NCI-H524 treated with DMSO at 0.1 percent for 48 hours (cell line): ENCODE measurements around the gene OR14I1.

Experiments
- DNase-seq: peaks from one replicate; lab custom pipeline; 2025; lab: John Stamatoyannopoulos, UW

The OR14I1 gene

DNA sequence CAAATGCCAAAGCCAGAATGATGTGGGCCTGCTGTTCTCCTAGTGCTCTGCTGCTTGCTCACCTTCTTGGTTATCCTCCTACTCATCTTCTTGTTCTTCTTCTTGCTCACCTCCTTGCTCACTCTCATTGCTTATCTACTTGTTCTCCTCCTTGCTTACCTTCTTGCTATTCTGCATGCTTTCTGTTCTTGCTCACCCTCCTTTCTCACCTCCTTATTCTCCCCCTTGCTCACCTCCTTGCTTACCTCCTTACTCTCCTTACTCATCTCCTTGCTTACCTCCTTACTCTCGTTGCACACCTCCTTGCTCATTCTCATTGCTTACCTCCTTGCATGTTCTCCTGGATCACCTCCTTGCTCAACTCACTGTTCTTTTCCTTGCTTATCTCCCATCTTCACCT lies at the start of gene OR14I1:
Gene OR14I1 (minus strand): TSS at position 53 of the 400 bp plus-strand sequence.
- no peak for DNase-seq

DNA sequence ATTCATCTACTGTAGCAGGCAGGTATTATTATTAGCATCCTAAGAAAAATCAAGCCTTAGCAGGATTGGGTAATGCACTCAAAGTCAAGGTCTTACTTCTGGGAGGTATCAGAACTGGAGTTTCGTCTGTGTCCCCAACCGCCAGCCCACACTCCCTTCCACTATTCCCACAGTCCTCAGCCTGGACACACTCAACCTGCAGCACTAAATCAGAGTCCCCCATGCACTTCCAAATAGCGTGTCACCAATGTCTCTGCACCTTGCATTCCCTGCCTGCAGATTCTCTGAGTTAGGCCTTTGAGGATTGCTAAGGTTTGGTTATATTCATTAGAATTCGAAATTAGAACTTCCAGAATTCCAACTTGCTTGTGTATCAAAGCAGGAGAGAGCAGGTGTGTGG lies 49.1 kb upstream of the OR14I1 start:
- no peak for DNase-seq

DNA sequence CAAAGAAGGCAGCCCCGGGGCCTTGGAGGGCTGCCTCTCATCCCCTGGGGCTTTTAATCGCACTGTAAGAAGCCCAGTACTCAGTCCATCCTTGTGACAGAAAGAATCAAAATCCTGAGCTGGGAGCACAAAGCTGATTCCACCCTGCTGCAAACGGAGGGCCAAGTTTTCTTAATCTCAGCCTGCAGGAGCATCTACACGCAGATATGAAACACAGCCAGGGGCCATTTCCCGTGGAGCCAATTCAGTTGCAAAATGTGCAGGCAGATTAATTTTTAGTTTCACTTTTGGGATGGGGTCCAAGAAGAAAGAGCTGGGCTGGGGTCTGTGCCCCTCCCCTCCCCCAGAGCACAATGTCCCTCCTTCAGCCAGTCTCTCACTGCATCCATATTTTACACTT lies 48.6 kb upstream of the OR14I1 start:
- DNase-seq: no peak

DNA sequence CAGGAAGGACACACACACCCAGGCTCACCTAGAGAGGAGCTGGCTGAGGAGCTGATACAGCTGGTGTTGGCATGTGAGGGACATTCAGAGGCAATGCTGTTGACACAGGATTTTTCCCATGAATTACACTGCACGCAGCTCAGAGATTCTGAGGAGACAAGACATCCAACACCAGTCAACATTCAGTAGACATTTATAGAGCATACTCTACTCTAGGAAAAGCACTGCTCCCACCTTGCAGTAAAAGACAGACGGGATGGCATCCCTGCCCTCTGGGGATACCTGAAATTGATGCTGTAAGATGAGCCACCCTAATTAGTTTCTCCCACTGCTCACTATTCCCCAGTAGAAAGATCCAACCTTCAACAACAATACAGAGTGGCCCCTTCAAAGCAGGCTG lies 47.9 kb upstream of the OR14I1 start:
- no peak for DNase-seq

DNA sequence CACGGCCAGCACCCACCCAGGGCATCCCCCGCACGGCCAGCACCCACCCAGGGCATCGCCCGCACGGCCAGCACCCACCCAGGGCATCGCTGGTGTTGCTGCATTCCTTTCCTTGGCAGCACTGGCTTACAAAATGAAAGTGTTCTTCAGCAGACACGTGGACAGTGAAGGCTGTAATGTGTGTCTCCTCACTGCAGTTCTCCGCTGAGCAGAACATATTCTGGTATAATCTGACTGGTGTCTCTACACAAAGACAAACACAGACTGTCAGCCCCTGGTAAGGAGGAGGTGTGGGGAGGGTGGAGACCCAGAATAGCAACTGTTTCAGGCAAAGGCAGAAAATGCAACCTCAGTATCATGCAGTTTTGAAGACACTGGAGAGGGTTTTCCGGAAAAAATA lies 45.6 kb upstream of the OR14I1 start:
- DNase-seq: no peak

DNA sequence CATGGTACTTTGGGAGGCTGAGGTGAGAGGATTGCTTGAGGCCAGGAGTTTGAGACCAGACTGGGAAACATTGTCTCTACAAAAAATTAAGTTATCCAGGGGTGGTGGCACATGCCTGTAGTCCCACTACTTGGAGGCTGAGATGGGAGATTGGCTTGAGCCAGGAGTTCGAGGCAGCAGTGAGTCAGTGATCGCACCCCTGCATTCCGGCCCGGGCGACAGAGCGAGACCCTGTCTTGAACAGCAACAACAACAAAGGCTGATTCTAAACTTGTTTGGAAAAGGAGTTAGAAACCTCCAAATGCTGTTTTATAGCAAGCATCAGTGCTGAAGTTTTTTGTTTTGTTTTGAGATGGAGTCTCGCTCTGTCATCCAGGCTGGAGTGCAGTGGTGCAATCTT lies 38.3 kb upstream of the OR14I1 start:
- DNase-seq: no peak

DNA sequence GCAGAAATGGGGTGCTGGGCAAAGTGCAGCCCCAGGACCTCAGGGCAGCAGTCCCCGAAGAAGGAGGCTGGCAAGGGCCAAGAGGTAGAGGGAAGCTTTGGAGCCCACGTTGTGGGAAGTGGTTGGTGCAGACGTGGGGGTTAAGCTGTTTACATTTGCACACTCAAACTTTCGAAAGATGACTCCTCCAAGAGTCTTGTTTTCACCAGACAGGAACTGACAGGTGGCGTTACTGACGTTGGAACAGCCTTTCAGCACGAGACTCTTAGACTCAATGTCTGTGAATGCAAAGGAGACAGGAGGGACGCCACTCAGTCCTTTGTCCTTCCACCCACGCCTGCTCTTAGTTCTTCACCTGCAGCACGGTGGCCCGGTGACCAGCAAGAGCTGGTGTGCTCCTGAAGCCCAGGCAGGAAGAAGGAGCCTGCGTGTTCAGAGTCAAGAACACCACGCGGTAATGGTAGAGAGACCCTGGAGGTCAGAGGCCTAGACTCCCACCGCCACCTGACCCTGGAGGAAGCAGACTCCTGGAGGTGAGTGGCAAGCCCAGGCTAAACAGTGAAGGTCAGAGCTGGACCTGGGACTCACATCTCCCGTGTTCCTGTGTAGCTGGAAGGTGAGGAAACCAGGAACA lies 37.1 kb upstream of the OR14I1 start:
- no peak for DNase-seq

DNA sequence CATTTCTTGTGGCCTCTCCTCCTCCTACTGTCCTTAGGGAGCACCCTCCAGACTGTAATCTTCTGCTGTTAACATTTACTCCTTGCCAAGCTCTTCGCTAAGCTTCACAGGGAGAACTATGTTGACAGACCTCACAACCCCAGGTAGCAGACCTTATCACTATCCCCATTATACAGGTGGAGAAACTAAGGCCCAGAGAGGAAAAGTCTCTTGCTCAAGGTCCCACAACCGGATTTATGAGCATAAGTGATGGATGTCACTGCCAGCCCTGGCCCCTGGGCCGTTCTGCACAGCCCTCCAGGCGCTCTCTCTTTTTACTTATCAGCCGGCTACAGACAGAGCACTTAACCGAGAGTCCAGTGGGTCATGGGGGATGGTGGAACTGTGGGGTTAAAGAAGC lies 34.9 kb upstream of the OR14I1 start:
- no peak for DNase-seq

DNA sequence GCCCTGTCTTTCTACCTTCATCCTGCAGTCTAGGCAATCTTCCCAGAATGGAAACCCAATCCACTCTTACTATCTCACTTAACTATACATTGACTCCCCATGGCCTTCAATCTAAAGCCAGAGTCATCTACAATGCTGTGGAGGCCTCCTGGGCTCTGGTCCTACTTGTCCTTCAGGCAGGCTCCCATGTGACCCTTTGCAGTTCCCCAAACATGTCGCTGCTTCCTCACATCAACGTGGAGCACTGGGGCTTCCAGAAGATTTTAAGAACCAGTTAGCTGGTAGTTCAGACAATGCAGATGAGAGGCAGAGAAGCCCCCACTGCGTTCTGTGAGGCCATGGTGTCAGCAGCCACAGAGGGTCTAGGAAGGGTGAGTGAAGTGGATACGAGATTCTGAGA lies 34.4 kb upstream of the OR14I1 start:
- DNase-seq: no peak

DNA sequence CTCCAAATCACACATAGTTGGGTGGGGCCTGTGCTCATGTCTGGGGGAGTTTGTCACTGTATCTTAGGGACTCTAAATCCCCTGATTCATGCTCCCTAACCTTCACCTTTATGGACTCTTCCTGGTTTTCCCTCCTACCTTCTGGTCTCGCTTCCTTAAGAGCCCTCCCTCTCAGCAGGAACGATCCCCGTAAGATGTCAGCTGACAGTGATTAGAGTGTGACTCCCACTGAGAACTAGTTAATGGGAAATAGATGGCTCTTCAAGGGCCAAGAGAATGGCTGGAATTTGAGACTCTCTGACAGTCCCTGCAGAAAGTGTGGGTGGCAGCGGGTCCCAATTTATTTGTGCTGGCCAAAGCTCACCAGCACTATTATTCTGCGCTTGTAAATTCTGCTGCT lies 31.0 kb upstream of the OR14I1 start:
- no peak for DNase-seq

DNA sequence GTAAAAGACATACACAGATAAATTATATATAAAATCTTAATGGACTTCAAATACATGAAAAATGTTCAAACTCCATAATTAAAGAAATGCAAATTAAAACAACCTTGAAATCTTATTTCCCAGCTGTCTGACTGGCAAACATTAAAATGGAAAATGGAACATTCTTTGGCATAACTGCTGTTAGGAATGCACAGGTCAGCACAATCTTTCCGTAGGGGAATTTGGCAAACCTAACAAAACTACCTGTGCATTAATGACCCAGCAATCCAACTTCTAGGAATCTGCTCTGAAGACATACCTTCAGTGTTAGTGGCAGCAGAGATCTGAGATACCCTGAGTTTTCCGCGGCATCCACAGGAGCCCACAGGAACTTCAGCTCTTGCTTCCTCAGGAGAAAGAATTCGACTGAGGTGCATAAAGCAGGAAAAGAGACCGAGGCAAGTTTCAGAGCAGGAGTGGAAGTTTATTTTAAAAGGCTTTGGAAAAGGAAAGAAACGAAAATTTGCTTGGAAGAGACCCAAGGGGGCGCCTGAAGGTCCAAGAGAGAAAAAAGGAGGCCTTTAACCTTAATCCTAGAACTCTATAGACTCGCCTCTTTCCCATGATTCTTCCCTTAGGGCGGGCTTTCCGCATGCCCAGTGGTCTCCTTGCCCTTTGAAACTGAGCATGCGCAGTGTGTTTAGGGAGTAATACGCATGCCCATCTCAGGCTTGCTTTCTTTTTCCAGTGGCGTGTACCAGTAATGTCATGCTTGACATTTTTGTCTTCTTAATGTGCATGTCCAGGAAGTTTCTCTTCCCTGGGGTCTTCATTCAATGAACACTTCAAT lies 28.2 kb upstream of the OR14I1 start:
- DNase-seq: no peak

DNA sequence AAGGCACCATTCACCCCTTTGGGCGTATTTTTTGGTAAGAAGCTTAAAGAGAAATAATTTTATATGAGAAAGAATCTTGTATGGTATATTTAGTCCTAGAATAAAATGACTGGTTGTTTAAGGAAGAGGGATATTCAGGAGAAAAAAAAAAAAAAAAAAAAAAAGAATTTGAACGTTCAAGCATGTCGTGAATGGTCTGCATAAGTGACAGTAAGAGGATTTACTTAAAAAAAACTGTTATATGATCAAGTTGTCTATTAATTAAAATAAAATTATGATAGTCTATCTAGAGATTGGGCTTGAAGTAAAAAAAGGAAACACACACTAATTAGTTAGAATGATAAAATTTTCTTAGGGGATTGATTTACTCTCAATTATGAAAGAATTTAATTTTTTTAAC lies 11.7 kb upstream of the OR14I1 start:
- no peak for DNase-seq

DNA sequence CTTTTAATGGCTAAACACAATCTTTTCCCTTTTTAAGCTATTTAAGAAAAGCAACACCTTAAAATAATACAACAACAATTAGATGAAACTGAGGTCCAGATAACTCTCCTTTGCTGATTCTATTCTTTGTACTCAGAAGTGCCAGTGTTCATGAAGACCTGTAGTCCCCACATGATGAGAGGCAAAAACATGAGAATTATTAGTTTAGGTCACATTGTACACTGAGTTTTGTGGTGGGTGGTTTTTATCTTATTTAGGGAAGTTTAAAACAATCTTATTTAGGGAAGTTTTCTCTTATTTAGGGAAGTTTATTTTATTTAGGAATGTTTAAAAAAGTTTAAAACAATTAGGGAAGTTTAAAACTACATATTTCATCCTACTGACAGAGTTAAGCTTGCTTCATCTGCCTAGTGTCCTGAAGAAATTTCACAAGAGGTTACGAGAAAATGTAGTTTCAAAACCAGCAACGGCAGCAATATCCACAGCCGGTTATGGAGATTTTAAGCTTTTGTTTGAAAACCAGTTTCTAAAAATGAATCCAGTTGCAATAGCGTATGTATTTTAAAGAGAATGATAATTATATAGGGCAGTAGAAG lies 7.8 kb upstream of the OR14I1 start:
- DNase-seq: no peak

DNA sequence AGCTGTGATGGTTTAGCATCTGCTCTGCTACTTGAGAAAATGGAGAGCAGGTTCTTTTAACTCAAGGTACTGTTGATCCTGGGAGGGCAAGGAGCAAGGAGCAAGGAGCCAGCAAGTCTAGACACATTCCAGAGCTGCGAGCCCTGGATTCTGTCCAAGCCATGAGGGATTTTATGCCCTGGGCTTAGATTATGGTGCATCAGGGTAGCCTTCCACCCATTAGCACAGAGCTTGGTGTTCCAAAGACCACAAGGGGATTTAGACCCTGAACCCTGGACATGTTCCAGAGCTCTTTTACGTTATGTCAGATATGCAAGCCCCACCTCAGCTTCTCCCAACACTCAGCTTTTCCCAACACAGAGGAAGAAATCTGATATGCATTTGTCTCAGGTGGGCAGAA lies 2.0 kb upstream of the OR14I1 start:
- DNase-seq: no peak

DNA sequence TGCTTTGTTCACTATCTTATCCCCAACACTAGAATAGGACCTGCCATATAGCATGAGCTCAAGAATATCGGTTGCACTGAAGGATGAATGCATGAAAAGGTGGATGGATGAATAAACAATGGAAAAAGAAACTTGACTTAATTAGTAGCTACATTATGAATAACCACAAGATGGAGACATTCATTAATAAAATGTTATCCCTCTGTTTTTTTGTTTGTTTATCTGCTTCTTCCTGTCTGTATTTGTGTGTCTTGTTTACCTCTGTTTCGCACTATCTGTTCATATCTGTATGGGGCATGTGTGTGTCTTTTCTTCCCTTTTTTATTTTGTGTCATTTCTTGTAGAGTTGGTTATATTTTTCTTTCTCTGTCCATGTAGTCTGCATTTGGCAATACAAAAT lies 1.1 kb upstream of the OR14I1 start:
- no peak for DNase-seq

DNA sequence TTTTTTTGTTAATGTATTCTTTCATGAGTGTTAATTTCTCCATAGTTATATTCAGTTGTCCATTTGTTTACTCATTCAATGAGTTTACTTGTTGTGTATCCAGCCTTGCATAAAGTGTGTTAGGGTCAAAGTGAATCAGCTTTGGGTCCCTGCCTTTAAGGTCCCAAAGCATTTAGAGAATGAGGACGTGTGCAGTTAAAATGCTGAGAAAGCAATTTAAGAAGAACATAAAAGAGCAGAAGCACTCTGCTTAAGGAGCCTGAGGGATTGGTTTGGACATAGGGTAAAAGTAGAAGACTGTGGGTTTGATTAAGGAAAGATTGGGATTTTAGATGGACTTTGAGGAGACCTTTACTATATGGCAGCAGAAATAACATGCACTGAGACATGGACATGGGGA lies 3.5 kb downstream of the OR14I1 start:
- DNase-seq: no peak

DNA sequence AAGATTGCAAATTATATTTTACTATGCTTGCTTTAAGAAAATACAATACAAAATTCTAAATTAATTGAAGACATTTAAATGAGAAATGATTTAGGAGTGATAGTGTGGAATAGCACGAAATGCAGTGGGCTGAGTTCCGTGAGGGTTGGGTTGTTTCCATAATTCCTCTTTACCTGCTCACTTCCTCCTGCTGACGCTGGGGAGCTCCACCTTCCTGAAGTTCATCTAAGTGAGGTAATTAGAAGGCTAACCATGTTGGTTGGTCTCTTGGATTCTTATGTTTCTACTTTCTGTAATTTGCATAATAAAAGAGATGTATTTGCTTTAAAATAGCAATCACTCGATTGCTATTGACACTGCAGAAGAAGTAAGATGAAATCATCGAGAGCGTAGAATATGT lies 4.7 kb downstream of the OR14I1 start:
- no peak for DNase-seq

DNA sequence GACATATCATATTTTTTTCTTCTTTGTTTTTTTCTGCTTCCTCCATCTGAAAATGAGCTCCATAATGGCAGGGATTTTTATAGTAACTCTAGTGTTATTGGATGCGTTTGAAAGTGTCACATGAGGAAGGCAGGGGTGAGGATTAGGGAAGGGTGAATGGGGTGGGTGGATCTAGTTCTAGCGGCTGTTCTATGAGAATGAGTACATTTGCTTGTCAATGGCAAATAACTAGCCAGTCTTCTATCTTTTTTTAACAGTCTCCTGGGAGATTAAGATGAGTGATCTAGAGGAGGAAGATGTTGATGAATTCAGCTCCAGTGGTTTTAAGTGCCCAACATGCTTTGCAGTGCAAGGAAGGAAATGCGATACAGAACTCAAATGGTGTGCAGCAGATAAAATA lies 5.8 kb downstream of the OR14I1 start:
- DNase-seq: no peak

DNA sequence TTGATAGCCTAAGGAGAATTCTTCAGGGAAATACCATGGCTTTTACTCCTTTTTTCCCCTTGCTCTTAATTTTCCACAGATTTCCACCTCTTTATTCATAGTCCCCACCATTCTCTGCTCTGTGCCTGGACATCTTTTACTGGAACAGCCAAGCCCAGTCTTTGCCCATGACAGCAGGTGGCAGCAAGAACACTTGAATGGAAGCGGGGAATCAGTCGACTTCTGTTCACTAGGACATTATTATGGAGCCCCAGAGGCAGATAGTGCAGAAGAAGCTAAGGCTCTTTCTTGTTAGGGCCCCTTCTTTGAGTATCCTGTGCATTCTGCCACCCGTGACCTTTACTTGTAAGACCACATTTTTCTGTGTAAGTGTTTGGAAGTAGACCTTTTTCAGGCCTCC lies 6.3 kb downstream of the OR14I1 start:
- no peak for DNase-seq

DNA sequence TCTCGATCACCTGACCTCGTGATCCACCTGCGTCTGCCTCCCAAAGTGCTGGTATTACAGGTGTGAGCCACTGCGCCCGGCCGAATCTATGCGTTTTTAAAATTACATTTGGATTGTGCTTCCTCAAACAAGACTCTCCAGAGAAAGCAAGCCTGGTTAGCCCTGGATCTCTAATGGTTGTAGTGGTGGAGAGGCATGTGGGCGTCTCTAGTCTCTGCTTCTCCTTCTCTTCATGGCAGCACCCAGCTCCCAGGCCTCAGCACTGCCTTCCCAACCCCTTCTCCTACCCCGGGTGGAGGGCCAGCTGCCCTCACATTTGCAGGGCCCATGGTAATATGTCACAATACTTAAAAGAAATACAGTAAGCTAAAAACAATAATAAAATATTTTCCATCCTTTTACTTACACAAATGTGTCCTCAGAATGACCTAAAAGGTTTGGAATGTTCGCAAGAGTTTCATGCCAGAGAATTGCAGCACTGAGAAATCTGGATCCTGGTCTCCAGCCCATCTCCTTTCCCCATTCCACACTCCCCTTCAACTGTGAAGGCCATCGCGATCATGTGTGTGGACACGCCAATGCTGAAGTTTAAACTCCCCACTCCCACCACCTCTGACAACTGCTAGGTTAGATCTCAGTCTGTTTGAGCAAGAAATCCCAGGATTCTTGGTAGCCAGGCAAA lies 7.0 kb downstream of the OR14I1 start:
- no peak for DNase-seq

DNA sequence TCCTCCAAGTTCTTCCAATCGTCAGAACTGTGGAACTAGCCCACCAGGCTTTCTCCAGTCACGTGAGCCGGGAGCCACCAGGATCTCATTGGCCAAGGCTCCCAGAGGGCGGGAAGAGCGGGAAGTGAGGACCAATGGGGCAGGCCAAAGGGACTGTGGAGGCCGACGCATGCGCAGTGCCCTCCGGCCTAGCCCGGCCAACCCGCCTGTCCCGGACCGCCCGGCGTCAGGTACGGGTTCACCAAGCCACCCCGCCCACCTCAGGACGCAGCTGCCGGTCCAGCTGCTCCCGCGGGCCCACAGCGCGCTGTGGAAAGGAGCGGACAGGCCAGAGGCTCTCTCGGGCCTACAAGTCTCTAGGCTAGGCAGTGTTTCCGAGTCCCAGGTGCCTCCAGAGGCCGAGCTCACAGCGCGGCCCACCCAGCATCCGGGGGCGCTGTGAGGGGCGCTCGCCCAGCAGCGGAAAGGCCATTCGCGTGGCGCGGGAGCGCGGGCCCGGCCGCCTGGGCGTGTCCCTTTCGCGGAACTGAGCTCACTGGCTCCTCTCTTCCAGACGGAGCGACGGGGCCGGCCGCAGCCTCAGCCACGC lies 10.9 kb downstream of the OR14I1 start:
- DNase-seq: no peak

DNA sequence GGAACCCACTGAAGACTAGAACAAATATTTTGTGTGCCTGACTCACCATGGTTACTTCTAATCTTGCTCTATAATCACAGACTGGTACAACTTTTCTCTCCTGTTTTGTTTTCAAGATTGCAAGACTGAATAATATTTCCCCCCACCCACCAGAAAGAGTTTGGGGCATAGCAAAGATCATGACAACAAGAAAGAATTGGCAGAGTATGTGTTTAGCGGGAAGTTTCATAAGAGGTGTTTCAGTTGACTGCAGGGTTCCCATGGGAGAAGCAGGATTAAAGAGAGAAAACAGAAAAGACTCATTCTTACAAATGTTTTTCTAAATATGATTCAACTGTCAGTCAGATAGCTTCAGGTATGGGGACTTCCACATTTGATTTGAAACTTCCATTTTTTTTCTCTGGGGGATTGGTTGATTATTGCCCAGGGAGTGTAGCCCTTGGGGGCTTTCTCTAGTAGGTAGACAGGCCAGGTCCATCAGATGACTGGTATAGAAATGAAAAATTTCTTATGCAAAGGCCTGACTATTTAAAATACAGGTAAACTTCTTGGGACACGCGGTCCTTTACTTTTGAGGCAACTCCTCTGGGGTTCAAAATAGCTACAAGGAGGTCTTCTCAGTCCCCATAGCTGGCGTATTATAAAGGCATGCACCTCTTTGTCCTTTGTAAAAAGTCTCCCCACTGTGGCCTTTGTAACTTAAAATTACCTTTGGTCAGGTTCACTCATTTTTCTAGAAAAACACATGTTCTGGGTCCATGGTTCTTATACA lies 13.9 kb downstream of the OR14I1 start:
- no peak for DNase-seq
